GM12892 (cell line): ENCODE measurements around the gene CCNG1.

Experiments
- POLR2A ChIP-seq: IDR thresholded peaks from 2 replicates; pipeline ENCODE4 v1.6.1; 2011; ENCODE audit warnings: low read depth, low read length, control low read depth
- POLR2AphosphoS5 ChIP-seq: IDR thresholded peaks from 2 replicates; pipeline ENCODE4 v1.6.1; 2011; ENCODE audit warnings: low read depth, low read length, control low read depth
- TAF1 ChIP-seq: IDR thresholded peaks from 2 replicates; pipeline ENCODE4 v1.6.1; 2011; ENCODE audit warnings: low read depth, mild to moderate bottlenecking, control low read depth, low read length, borderline replicate concordance

- TF ChIP-seq POLR2A: no peak
- TF ChIP-seq TAF1: no peak
- no peak for TF ChIP-seq POLR2AphosphoS5
Measured at GRCh38 chr5:163473635-163474243, 36.3 kb downstream of the CCNG1 start.
